Calu3 (cell line): Measurements from ENCODE around the gene RPN2. TPM values are rescaled to one million over a fixed set of nuclear protein-coding genes. Genes with fewer than 3 reads are reported as not detected.

ENCODE experiments used
- BruUV-seq: library from RNA; stranded (reverse); fragments of 400-500 nt; replicated peaks from 2 replicates; lab custom pipeline; 2021; lab: Mats Ljungman, UMichigan
- CTCF ChIA-PET: fragments of 300-600 bp; sonication (Branson Sonifier 250); formaldehyde crosslinking; loops from one replicate; lab custom pipeline; 2022; ENCODE audit warnings: antibody characterized with exemption; lab: Charles Lee
- DNase-seq: peaks from one replicate; pipeline ENCODE4 v3.0.0; 2022
- H3K27ac Mint-ChIP-seq: one replicate; pipeline ENCODE4 v1.8.0; 2022; ENCODE audit warnings: mixed read lengths; ENCODE audit not compliant: unreplicated experiment
- H3K27me3 Mint-ChIP-seq: one replicate; pipeline ENCODE4 v1.8.0; 2022; ENCODE audit warnings: mixed read lengths; ENCODE audit not compliant: unreplicated experiment
- H3K36me3 Mint-ChIP-seq: one replicate; pipeline ENCODE4 v1.8.0; 2022; ENCODE audit warnings: mild to moderate bottlenecking, moderate library complexity, mixed read lengths; ENCODE audit not compliant: insufficient read depth, unreplicated experiment
- H3K4me1 Mint-ChIP-seq: one replicate; pipeline ENCODE4 v1.8.0; 2022; ENCODE audit warnings: mild to moderate bottlenecking, low read depth, mixed read lengths; ENCODE audit not compliant: unreplicated experiment
- H3K4me3 Mint-ChIP-seq: one replicate; pipeline ENCODE4 v1.8.0; 2022; ENCODE audit warnings: mild to moderate bottlenecking, low read depth, moderate library complexity, mixed read lengths; ENCODE audit not compliant: unreplicated experiment
- H3K9me3 Mint-ChIP-seq: one replicate; pipeline ENCODE4 v1.8.0; 2022; ENCODE audit warnings: low read depth, mixed read lengths; ENCODE audit not compliant: unreplicated experiment
- CTCF ChIP-seq: fragments of 200-600 bp; IDR thresholded peaks from one replicate; pipeline ENCODE4 v1.8.0; 2022; ENCODE audit warnings: antibody characterized with exemption; ENCODE audit not compliant: unreplicated experiment
- intact Hi-C: fragments of 100-400 bp; cut with micrococcal nuclease; formaldehyde crosslinking; loops from one replicate; pipeline ENCODE4 v1.10.0; 2022; ENCODE audit not compliant: unreplicated experiment
- total RNA-seq: library from RNA; stranded (reverse); gene quantifications from 2 replicates; pipeline ENCODE4 v1.2.3, GENCODE V29; 2022

The RPN2 gene
- total RNA-seq, 1 experiment from 2014 or later = 522 TPM

GRCh38 chr20:37185686-37186085 is 6.6 kb downstream of the RPN2 start:
- Mint-ChIP-seq H3K27me3 (no peaks in the 10 kb centered on the region), H3K9me3 (no peaks in the 10 kb centered on the region), H3K4me3 (no peak overlapping the region), H3K36me3 (peaks cover 83% of the 10 kb centered on the region), H3K27ac (no peak overlapping the region), H3K4me1 (peaks cover 44% of the 10 kb centered on the region)
- intact Hi-C loops = no loop called here
- no peak for DNase-seq
- no TSS peak for BruUV-seq
- CTCF ChIA-PET = no interaction called here
- TF ChIP-seq CTCF = no peak

- no peaks in the 10 kb centered on the region for H3K27me3 Mint-ChIP-seq
- peaks cover 68% of the 10 kb centered on the region for H3K36me3 Mint-ChIP-seq
- no peaks in the 10 kb centered on the region for H3K9me3 Mint-ChIP-seq
- no peak for DNase-seq
- H3K4me3 Mint-ChIP-seq = no peak overlapping the region
- H3K4me1 Mint-ChIP-seq = peaks cover 41% of the 10 kb centered on the region
- CTCF ChIA-PET = interaction anchor here (1.2 kb wide), 1 partner anchor 10 kb away, joined by 3 read pairs; the partner anchor contains the start of genes MROH8 and RPN2
- TF ChIP-seq CTCF = no peak
- H3K27ac Mint-ChIP-seq = no peak overlapping the region
- intact Hi-C loops = no loop called here
- no TSS peak for BruUV-seq
Observed at GRCh38 chr20:37188787-37189186, 9.7 kb downstream of the RPN2 start.

DNA sequence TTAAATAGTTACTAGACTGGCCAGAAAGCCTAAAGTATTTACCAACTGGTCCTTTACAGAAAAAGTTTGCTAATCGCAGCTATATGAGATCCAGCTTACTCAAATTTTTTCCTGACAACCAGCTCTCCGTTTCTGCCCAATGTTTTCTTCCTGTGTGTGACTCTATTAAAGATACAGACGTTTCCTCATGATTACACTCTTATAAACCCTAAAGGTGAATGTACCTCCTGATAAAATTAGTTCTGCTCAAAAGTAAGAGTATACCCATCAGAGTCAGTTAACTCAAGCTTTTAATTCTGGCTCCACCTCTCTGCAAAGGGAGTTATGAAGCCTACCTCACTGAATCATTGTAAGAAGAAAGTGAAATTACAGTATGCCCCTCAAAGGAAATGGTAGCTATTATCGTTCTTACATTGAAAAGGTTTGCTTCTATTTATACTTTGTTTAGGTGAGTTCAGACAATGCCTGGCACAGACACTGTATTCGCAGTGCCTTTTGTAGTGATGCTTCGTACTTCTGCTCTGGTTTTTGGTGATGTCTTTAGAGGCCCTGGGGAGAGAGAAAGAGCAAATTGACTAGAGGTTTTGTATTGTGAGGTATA is 10.4 kb downstream of the RPN2 start:
- no peaks in the 10 kb centered on the region for H3K9me3 Mint-ChIP-seq
- DNase-seq = no peak
- no peak overlapping the region for H3K4me3 Mint-ChIP-seq
- H3K4me1 Mint-ChIP-seq = peaks cover 41% of the 10 kb centered on the region
- H3K36me3 Mint-ChIP-seq = peaks cover 65% of the 10 kb centered on the region
- H3K27me3 Mint-ChIP-seq = no peaks in the 10 kb centered on the region
- BruUV-seq = no TSS peak
- TF ChIP-seq CTCF = no peak
- intact Hi-C loops = no loop called here
- H3K27ac Mint-ChIP-seq = no peak overlapping the region
- CTCF ChIA-PET = interaction anchor here (1.2 to 1.3 kb wide), 2 partner anchors 11 to 94 kb away, joined by 3 to 4 read pairs; partner anchors contain the start of genes MROH8, RBL1 and RPN2

- no peaks in the 10 kb centered on the region for H3K9me3 Mint-ChIP-seq
- H3K4me3 Mint-ChIP-seq = no peak overlapping the region
- intact Hi-C loops = no loop called here
Observed at GRCh38 chr20:37190354-37191112, 11.4 kb downstream of the RPN2 start.

More at GRCh38 chr20:37190354-37191112, 11.4 kb downstream of the RPN2 start:
- CTCF ChIA-PET = interaction anchor here (1.3 to 2.8 kb wide), 2 partner anchors 12 to 95 kb away, joined by 4 to 19 read pairs; partner anchors contain the start of genes MROH8, RBL1 and RPN2
- no TSS peak for BruUV-seq
- DNase-seq = no peak
- Mint-ChIP-seq H3K36me3 (peaks cover 54% of the 10 kb centered on the region), H3K27me3 (no peaks in the 10 kb centered on the region), H3K4me1 (peaks cover 49% of the 10 kb centered on the region), H3K27ac (no peak overlapping the region)
- no peak for TF ChIP-seq CTCF
